8988T (cell line): ENCODE data around the gene CCDC127.
"Not testable (repeated sequence)": the region's sequence is repeated elsewhere in the genome, so short reads cannot be mapped to it uniquely, and the experiment has no call there.

Experiments
- DNase-seq: peaks from one replicate; pipeline ENCODE4 v3.0.0; 2011

The CCDC127 gene

GRCh38 chr5:231661-232060 lies 13.7 kb upstream of the CCDC127 start:
- DNase-seq: no peak

GRCh38 chr5:230711-231110 lies 12.8 kb upstream of the CCDC127 start:
- no peak for DNase-seq

- no peak for DNase-seq
Observed at GRCh38 chr5:228886-229285, 10.9 kb upstream of the CCDC127 start.

GRCh38 chr5:227375-227774 lies 9.4 kb upstream of the CCDC127 start:
- not testable (repeated sequence) for DNase-seq

- no peak for DNase-seq
Observed at GRCh38 chr5:225334-225733, 7.4 kb upstream of the CCDC127 start.

GRCh38 chr5:223791-224190 lies 5.8 kb upstream of the CCDC127 start:
- DNase-seq: no peak

- not testable (repeated sequence) for DNase-seq
Observed at GRCh38 chr5:222951-223715, 5.2 kb upstream of the CCDC127 start.

GRCh38 chr5:219991-220390 lies 2.0 kb upstream of the CCDC127 start:
- DNase-seq: no peak

- DNase-seq: peak; percentile 39
Observed at GRCh38 chr5:219460-219863, 1.5 kb upstream of the CCDC127 start.

- peak; percentile 25 for DNase-seq
Observed at GRCh38 chr5:218457-219291, 721 bp upstream of the CCDC127 start.

- not testable (repeated sequence) for DNase-seq
Observed at GRCh38 chr5:216076-216475, 1.9 kb downstream of the CCDC127 start.

GRCh38 chr5:215256-215655 lies 2.7 kb downstream of the CCDC127 start:
- DNase-seq: not testable (repeated sequence)

- no peak for DNase-seq
Observed at GRCh38 chr5:213803-214395, 4.1 kb downstream of the CCDC127 start.

- DNase-seq: no peak
Observed at GRCh38 chr5:208449-209114, 9.4 kb downstream of the CCDC127 start.

GRCh38 chr5:207599-207998 lies 10.4 kb downstream of the CCDC127 start:
- DNase-seq: no peak

GRCh38 chr5:206927-207536 lies 10.9 kb downstream of the CCDC127 start:
- DNase-seq: no peak

GRCh38 chr5:206406-206805 lies 11.5 kb downstream of the CCDC127 start:
- peak; percentile 15 for DNase-seq

- no peak for DNase-seq
Observed at GRCh38 chr5:204966-205670, 12.8 kb downstream of the CCDC127 start.

GRCh38 chr5:204462-204861 lies 13.5 kb downstream of the CCDC127 start:
- DNase-seq: no peak

GRCh38 chr5:204001-204400 lies 14.0 kb downstream of the CCDC127 start:
- DNase-seq: no peak

- DNase-seq: no peak
Observed at GRCh38 chr5:203246-203930, 14.6 kb downstream of the CCDC127 start.
